GM19468 (cell line): ENCODE measurements around the gene KRT79.

Experiments
- ATAC-seq: cut with Tn5 transposase; IDR thresholded peaks from one replicate; pipeline ENCODE4 v1.9.1; 2021; ENCODE audit warnings: mild to moderate bottlenecking, moderate library complexity, moderate number of reproducible peaks; ENCODE audit not compliant: unreplicated experiment; ENCODE audit errors: extremely low read depth

The KRT79 gene

DNA sequence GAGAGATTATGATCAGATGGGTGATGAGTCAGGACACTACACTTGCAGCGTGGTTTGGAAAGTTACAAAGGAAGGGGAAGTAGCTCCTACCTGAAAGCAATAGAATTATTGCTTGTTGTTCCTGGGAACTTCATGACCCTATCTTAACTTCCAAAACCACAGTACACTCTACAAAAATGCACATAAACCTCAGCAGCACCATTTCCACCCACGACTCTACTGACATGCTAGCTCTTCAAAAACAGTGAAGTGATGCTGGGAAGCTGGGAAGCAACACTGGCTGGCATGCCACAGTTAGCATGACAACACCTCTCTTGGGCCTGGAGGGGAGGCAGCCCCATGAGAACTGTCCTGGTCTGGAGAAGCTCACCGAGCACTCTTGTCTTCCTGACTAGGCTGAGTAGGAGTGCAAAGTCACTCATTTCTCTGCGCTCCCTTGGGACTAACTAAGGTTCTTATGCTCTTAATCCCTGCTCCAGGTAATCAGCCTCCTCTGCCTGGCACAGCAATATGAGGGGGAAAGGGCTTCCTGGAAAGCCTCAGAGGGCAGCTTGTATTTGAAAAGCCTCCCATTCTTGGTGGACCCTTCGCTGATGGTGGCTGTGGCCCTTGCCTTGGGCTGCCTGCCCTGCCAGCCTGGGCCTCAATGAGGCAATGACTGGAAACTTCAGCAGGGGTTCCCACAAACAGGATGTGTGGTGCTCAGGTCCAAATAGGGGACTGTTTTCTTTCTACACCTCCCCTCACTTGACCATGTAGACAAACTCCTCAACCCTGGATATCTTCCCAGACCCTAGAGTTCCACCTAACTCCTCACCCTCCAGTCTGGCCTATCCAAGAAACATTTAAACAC is 39.4 kb downstream of the KRT79 start:
- no peak for ATAC-seq

DNA sequence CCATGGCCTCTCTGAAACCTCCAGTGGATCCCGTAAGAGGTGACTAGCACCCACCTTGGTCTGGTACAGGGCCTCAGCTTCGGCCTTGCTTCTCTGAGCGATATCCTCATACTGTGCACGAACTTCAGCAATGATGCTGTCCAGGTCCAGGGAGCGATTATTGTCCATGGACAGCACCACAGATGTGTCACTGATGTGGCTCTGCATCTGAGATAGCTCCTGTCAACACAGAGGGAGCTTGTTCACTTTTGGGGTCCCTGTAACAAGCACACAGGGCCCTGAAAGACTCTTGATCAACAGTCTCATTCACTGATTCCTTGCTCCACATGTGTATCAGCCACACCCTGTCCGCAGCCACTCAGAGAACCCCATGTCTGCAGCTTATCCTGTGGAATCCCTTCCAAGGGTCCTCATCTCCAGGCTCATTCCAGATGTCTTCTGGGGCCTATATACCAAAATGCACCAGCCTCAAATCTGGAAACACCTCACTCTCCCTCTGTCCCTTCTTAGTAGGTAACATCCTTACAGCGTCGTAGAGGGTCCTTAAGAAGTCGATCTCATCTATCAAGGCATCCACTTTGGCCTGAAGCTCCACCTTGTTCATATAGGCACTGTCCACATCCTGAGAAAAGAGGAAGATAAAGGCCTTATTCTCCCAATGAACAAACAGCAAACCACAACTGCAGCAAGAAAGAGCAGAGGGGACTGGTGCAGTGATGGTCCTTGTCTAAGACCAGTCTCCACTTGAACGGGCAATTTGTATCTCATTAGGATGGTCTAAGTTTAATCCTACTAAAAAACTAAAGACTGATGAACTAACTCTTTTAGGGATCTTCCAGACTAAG is 41.7 kb downstream of the KRT79 start:
- ATAC-seq: no peak

DNA sequence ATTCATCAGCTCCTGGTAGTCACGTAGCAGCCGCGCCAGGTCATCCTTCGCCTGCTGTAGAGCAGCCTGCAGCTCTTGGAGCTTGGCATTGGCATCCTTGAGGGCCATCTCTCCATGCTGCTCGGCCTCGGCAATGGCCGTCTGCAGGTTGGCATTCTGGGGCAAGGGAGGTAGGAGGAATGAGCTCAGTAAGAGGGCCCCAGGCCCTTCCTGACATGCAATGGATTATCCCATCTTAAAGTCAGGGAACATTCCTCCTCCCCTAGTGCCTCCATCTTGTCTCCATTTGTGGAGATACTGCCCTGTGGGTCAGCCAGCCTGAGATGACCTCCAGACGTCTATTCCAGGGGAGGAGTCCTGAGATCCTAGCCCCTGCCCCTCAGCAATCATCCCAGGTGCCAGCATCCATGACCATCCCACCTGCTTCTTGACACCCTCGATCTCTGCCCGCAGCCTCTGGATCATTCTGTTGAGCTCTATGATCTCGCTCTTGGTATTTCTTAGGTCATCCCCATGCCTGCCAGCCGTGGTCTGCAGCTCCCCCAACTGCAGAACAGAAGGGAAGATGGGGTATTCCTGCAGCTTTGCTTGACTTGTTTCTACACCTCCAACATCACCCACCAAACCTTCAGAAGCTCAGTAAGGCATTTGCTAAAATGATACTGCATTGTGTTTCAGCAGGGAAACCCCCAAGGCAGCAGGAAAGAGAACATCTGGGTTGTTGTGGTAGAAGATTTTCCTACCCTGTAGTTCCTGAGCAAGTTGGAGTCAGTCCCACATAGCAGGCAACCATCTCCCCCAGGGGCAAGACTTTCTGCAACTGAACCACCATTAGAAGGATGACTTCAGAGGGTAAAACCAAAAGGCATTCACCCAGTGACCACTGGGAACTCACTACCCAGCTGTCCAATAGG is 42.6 kb downstream of the KRT79 start:
- ATAC-seq: no peak

DNA sequence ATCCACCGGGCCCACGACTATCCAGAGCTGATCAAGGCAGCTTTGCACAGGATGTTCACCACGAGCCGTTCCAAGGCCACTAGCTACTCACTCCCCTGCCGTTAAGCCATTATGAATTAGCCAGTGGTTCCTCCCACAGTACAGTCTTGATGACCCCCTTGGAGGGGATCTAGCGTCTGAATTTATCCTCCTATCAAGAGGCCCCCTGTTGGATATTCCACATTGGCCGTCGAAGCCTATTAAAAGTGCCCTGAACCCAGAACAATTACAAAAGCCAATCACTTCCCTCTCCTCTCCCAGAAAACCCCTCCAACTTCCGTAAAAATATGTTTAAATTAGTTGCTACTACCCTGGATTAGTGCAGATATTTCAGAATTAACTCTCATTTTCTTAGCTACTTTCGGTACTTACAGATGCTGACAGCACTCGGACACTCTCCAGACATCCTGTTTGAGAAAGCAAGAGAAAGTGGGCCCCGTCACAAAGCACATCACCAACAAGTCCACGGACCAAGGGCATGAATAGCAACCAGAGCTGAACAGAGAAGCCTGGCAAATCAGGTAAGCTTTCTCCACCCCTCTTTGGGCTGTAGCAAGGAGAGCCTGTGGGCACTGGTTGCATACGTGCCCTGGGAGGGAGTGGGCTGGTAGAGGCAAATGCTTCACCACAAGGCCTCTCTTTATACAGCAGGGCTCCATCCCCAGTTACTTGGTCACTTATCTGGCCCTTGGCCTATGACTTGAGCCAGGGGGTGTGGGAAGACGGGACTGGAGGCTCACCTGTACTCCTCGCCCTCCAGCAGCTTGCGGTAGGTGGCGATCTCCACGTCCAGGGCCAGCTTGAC is 43.5 kb downstream of the KRT79 start:
- ATAC-seq: no peak

DNA sequence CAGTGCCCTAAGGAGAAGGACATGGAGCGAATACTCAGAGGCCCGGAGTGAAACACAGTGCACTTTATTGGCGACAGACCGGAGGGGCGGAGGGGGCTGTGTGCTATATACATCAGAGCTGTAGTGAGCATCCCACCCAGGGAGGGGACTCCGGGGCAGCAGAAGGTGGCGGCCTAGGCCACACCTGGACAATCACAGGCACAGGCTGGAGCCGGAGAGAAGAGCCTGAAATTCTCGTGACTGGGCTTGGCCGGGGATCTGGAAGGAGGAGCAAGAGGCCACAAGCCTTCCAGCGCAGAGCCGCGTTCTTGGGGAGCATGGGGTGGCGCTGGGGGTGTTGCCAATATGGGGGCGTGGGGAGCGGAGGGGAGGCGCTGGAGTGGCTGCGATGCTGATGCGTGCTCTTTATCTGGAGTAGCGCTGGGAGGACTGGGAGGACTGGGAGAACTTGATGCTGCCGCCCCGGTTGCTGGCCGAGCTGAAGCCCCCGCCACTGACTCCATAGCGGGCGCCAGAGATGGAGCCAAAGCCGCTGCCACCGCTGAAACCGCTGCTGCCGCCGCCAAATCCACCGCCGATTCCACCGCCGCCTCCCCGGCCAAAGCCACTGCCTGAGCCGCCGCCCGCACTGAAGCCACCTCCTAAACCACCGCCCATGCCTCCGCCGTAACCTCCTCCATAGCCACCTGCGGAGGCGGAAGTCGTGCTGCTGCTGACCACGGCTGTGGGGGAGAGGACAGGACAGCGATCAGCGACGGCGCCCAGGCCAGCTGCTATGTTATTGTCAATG is 44.3 kb downstream of the KRT79 start:
- no peak for ATAC-seq

DNA sequence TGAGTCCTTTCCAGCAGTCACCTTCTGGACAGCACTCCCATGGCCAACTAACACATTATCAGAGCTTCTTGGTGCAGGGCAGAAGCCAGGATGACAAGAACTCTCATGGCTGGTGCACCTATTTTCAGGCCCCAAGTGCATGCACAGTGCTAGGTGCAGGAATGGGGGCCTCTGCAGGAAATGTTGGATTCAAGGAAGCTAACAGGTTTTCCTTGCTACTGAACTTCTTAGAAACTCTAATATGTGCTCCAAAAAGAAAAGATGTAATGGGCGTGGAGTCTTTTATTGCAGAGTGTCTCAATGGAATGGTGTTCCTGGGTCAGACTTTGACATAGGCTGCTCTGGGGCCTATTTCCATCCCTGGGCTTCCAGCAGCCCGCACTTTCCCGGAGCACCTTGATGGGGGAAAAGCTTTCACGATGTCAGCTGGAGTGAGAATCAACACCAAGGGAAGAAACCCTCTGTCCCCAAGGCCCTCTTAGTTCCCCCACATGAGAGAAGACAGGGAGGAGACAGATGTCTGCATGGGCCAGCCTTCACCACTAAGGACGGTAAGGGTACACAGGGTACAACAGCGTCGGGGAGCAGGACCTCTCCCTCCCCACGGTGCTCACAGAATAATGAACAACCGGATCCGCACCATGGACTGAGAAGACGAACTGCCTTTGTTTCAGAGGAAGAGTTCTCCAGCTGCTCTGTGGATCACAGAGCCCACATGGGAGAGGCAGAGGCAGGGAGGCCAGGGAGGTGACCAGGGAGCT is 45.1 kb downstream of the KRT79 start:
- ATAC-seq: no peak

DNA sequence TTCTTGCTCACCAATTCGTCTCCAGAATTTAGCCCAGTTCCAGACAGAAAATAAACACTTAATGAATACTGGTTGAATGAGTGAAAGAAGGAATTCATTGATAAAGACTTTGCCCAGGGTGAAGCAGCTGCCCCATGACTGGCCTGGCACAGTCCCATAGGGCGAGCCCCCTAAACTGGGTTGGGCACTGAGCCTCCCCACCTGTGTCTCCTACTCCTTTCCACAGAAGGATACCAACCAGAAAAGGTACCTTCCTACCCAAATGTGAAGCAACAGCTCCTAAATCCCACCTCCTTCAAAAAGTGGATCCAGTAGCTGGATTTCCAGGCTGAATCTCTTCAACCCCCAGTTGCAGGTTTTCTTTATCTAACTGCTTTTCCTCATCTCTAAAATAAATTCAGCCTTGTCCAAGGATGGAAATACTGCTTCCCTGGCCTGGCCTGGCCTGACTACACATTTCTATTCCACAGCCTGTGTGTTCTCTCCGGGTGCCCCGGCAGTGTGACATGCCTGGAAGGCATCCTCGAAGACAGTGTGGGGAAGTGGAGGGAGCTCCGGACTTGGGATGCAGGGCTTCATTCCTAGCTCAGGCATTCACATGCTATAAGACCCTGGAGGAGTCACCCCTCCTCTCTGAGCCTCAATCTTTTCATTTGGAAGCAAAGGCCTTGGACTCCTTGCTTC is 45.8 kb downstream of the KRT79 start:
- no peak for ATAC-seq

DNA sequence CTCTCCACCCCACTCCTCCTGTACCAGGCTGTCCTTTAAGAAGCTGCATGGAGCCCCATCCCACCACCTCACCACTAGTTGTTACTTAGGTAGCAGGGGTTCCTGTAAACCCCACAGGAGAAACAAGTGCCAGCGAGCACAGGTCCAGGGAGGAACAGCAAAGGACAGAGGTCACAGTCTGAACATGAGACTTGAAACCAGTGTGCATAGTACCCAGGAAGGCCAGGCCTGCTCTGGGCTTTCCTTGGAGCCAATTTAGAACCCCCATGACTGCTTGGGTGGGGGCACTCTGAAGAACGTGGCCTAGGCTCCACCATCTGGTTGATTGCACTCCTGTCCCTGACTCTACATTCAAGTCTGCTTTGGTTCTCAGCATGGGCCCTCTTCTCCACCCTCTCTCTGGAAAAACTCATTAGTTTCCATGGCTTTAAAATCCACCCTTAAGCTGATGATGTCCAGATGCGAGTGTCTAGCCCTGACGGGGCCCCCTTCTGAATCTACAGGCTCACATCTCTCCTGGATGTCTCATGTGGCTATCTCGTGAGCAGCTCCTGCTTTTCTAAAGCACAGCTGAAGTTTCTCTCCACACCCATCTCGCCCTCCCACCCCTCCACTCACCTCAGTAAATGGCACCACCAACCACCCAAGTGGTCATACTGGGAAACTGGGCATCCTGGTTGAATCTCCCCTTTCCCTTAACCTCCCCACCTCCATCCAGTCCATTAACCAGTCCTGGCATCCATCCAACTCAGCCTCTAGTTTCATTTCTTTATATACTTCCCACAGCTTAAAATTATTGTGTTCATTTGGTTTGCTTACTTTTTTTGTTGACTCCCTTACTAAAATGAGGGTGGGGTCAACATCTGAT is 46.6 kb downstream of the KRT79 start:
- ATAC-seq: no peak

DNA sequence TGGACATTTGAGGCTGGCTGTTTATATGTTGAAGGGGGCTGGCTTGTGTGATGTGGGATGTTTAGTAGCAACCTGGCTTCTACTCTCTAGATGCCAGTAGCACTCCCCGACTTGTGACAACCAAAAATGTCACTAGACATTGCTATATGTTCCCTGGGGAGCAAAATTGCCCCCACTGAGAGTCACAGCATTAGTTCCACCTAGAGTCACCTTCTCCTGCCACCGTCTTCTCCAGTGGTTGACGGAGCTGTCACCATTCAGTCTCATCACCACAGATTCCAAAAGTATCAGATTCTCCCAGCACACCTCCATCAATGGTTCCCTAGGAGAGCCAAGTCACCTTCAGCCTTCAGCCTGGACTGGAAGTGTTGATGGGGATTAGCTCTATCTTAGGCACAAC is 49.2 kb downstream of the KRT79 start:
- ATAC-seq: no peak

DNA sequence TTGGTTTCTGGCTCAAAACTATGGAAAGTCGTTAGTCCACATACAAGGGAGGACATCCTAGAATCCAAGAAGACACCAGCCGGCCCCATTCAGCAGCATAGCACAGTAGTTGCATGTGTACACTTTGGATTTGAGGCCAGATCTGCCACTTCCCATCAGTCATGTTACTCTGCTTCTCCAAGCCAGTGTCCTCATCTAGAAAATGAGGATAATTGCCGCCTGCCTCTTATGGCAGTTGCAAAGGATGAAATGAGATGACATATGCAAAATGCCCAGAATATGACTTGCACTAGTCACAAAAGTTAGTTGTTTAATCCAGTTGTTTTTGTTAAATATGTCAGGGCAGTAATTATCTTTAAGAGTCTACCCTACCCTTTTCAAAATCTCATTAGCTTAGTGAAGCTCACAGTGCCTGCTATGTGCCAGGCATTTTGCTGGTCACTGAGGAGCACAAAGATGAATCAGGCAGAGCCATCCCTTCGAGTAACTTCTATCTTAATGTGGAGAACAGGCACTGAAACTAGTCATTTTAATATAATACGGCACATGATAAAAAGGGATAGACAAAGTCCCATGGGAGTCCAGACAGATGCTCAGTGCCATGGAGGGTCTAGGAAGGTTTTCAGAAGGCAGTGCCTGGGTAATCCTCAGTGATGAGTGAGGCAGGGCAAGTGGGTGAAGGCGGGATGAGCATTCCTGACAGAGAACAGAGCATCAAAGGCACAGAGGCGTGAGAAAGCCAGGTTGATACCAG is 50.4 kb downstream of the KRT79 start:
- no peak for ATAC-seq

DNA sequence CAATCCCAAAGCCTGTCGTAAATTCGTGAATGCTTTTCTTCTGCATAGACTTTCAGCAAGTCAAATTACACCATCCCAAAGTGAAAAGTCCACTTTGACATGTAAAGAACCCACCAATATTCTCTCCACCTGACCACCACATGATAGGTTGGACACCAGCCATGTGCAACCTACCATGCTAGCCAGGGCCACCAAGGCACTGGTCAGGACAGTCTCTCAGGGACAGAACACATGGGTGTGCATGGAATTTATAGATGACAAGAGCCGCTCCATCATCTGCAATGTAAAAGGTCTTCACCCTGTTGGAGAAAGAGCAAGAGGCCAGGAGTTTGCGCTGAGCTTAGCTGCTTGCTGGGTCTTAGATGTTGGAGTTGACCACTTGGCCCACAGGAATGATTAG is 51.6 kb downstream of the KRT79 start:
- ATAC-seq: no peak

DNA sequence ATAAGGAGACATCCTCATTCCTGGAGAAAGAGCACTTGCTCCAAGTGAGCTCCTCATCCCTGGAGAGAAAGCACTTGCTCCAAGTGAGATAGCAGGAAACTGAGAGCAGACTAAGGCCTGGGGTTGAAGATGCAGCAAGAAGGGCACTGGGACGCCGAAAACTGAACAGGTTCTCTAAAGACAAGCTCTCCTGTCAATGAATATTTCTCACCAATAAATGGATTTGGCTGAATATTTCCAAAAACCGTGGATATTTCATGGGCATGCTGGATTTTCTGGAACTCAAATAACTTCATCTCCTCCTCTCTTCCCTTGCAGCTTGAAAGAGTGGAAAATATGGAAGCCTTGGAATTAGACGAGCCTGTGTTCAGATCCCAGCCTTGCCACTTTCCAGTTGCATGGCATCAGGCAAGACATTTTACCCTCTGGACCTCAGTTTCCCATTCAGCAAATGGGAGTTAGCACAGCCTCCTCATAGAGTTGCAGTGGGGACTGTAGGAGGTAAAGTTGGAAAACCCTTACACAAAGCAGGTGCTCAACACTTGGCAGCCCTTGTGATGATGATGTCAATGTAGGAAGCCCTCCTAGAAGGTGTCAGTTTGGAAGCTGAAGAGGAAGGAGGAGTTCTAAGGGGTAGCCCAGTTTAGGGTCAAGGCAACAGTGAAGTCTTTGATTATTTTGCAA is 52.6 kb downstream of the KRT79 start:
- ATAC-seq: no peak

DNA sequence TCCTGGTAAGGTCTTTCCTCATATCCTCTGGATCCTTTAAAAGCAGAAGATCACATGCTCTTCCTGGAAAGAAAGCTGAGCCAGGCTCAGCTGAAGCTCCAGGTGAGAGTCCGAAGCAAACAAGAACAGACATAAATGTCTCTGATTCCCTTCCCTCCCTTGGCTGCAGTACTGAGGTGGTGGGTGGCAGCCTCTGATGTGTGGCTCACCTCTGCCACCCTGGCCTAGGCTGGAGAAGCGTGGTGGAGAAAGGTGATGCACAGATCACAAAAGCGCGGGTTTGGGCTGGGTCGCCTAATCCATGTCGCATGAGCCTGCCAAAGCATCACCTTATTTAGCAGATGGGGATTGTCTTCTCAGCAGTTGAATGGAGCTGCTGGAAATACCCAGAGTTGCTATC is 54.2 kb downstream of the KRT79 start:
- no peak for ATAC-seq

DNA sequence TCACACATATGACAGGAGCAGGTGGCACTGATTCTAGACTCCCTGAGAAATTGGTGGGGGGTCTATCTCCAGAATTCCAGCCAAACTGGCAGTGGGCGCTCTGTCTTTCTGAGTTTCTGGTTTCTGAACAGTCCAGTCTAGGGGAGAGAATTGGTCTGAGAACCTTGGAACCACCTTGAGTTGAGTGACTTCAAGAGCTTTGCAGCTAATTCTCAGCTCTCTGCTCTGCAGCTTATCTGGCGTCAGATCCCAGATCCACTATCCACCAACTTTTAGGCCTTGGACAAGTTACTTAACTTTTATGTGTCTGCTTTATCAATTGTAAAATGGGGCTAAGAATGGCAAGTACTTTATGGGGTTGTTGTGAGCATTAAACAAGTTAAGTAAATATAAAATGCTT is 55.3 kb downstream of the KRT79 start:
- ATAC-seq: no peak

DNA sequence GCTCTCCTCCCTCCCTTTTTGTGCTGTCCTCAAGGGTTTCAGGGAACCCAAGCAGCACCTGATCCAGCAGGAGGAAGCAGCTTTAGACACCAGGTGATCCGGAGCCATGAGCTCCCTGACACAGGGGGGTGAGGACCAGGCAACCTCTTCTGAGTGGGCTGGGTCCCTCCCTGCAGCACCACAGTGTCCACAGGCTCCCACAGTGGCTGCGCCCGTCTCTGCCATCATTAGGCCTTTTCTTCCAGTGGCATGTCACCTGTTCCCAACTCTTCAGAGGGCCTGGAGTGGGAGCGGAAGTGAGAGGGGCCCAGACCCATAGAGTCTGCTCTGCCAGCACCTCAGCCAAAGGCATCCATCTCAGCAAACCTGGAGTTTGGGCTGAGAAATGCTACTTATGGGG is 56.5 kb downstream of the KRT79 start:
- no peak for ATAC-seq
